WERI-Rb-1 (cell line): ENCODE measurements around the gene JAZF1.

Source experiments
- DNase-seq: peaks from one replicate; pipeline ENCODE4 v3.0.0-alpha.2; 2020
- H3K27ac ChIP-seq: fragments of 250-450 bp; sonication (Bioruptor Pico); 2 replicates; pipeline ENCODE4 v1.5.1; 2020; ENCODE audit warnings: mild to moderate bottlenecking, moderate library complexity
- H3K27me3 ChIP-seq: fragments of 250-450 bp; sonication (Bioruptor Pico); 2 replicates; pipeline ENCODE4 v1.5.1; 2021; ENCODE audit warnings: mild to moderate bottlenecking, low read depth, moderate library complexity; ENCODE audit not compliant: insufficient read depth, severe bottlenecking
- H3K36me3 ChIP-seq: fragments of 250-450 bp; sonication (Bioruptor Pico); 2 replicates; pipeline ENCODE4 v1.5.1; 2020; ENCODE audit warnings: mild to moderate bottlenecking, moderate library complexity
- H3K4me3 ChIP-seq: 2 replicates; pipeline ENCODE4 v1.5.1; 2011; ENCODE audit warnings: low read depth, mild to moderate bottlenecking, control low read depth, low read length
- H3K9me3 ChIP-seq: fragments of 250-450 bp; sonication (Bioruptor Pico); 2 replicates; pipeline ENCODE4 v1.5.1; 2021; ENCODE audit warnings: mild to moderate bottlenecking, moderate library complexity; ENCODE audit not compliant: severe bottlenecking
- TF ChIP-seq, protein P1 (sequence below): IDR thresholded peaks from 2 replicates; pipeline ENCODE4 v1.5.1; 2011; ENCODE audit warnings: low read depth, mild to moderate bottlenecking, control low read depth, inconsistent platforms, low read length

The JAZF1 gene

DNA sequence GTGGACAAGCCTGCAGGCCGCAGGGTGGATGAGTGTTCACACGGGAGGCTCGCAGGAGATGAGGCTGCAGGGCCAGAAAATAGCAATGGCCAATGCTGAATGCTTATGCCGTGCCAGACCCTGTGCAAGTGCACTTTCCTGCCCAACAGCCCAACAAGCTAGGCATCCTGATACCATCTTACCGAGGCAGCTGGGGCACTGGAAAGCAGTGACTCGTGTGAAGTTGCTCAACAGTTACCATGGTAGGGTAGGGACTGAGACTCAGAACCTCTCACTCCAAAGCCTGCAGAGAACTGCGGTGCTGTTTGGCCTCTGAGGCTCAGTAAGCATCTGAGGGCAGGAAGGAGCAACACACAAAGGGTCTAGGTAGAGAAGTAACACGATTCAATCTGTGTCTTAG, 43.7 kb downstream of the JAZF1 start:
- Histone ChIP-seq H3K27me3 (peaks cover 11% of the 10 kb centered on the region), H3K36me3 (no peaks in the 10 kb centered on the region), H3K4me3 (no peak overlapping the region), H3K27ac (no peak overlapping the region), H3K9me3 (no peaks in the 10 kb centered on the region)
- TF ChIP-seq, protein P1, sequence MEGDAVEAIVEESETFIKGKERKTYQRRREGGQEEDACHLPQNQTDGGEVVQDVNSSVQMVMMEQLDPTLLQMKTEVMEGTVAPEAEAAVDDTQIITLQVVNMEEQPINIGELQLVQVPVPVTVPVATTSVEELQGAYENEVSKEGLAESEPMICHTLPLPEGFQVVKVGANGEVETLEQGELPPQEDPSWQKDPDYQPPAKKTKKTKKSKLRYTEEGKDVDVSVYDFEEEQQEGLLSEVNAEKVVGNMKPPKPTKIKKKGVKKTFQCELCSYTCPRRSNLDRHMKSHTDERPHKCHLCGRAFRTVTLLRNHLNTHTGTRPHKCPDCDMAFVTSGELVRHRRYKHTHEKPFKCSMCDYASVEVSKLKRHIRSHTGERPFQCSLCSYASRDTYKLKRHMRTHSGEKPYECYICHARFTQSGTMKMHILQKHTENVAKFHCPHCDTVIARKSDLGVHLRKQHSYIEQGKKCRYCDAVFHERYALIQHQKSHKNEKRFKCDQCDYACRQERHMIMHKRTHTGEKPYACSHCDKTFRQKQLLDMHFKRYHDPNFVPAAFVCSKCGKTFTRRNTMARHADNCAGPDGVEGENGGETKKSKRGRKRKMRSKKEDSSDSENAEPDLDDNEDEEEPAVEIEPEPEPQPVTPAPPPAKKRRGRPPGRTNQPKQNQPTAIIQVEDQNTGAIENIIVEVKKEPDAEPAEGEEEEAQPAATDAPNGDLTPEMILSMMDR, result no peak
- no peak for DNase-seq

DNA sequence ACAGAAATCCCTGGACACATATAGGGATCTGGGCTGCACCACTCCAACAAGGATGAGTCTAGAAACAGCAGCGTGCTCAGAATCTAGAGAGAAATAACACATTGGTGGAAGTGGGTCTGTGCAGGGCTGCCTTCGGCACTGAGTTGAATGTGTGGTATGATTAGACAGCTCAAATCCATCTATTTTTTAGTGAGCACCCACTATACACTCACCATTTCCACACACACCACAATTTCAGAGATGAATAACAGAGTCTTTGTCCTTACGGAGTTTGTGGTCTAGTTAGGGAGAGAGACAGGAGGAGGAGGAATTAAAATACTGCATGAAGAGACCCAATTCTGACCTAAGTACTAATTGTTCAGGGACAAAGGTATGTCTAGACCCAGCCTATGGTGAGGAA, 44.2 kb downstream of the JAZF1 start:
- Histone ChIP-seq H3K36me3 (no peaks in the 10 kb centered on the region), H3K27ac (no peak overlapping the region), H3K4me3 (no peak overlapping the region), H3K27me3 (peaks cover 11% of the 10 kb centered on the region), H3K9me3 (no peaks in the 10 kb centered on the region)
- DNase-seq, result no peak
- TF ChIP-seq, protein P1, result no peak

DNA sequence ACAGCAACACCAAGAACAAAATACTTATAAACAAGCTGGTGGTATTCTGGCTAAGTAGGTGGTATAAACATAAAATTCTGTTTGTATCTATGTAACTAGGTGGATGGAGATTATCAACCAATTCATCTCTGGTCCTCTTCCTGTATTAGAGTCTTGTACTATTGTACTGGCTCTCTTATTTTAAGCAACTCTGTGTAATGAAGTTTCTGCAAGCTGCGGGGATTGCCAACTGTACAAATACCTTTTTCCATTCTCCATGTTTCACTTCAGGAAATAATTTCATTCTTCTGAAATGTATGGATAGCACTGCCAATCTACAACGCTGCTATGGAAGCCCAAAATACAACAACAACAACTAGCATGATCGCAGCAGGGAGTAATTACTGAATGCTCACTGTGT, 44.8 kb downstream of the JAZF1 start:
- DNase-seq, result no peak
- H3K27ac ChIP-seq, result no peak overlapping the region
- TF ChIP-seq, protein P1, result no peak
- no peaks in the 10 kb centered on the region for H3K36me3 ChIP-seq
- no peaks in the 10 kb centered on the region for H3K9me3 ChIP-seq
- H3K4me3 ChIP-seq, result no peak overlapping the region
- peaks cover 11% of the 10 kb centered on the region for H3K27me3 ChIP-seq

DNA sequence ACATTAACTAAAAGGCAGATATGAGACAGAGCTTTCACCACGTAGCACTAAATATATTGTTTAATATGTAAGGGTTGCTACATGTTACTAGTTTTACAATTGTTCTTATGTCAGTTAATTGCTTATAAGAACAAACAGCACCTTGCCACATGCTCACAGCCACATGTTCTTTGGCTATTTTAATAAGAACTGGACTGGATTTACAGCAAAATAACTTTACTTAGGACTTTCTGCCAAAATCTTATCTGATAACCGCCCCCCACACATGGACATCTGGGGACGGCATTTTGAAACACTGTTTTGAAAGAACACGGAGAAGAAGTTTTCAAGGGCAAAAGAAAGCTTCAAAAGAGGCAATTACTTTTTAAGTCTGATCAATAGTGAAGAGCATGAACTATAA, 45.3 kb downstream of the JAZF1 start:
- DNase-seq, result no peak
- Histone ChIP-seq H3K27ac (no peak overlapping the region), H3K36me3 (no peaks in the 10 kb centered on the region), H3K27me3 (peaks cover 11% of the 10 kb centered on the region), H3K4me3 (no peak overlapping the region), H3K9me3 (no peaks in the 10 kb centered on the region)
- TF ChIP-seq, protein P1, result no peak

DNA sequence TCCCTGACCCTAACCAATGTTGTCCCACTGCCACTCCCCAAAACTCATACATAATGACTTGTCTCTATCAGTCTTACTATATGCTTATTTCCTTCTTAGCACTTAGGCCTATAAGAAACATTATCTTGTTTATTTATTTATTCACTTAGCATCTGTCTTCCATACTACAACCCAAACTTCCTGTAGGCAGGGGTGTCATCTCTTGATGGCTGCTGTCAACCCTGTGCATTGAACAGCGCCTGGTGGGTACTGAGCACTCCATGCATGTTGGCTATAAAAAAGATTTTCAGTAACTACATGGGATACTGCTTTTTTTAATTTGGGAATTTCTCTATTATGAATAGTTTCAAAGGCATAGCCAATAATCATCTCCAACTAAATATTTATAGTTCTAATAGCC, 46.7 kb downstream of the JAZF1 start:
- TF ChIP-seq, protein P1, result no peak
- DNase-seq, result no peak
- no peak overlapping the region for H3K4me3 ChIP-seq
- no peaks in the 10 kb centered on the region for H3K9me3 ChIP-seq
- H3K27ac ChIP-seq, result no peak overlapping the region
- H3K36me3 ChIP-seq, result no peaks in the 10 kb centered on the region
- peaks cover 5% of the 10 kb centered on the region for H3K27me3 ChIP-seq
